ENCODE data around the gene WBP4.

Gene WBP4

GRCh38 chr13:41061914-41062837 is 867 bp downstream of the WBP4 start:
- DNase-seq (ENCODE audit: extremely low read depth, low read depth) = no peak
- no peak for TF ChIP-seq CTCF (IDR thresholded peaks at IDR 0.05; ENCODE audit: low read depth, low read length, missing control alignments)
- H3K4me3 ChIP-seq (replicated peaks; ENCODE audit: low read depth, low read length) = peak overlapping the region; percentile 69

GRCh38 chr13:41064493-41064892 is 3.2 kb downstream of the WBP4 start:
- TF ChIP-seq CTCF (IDR thresholded peaks at IDR 0.05; ENCODE audit: low read depth, low read length, missing control alignments) = no peak
- DNase-seq (ENCODE audit: extremely low read depth, low read depth) = peak; percentile 53
- no peak overlapping the region for H3K4me3 ChIP-seq (replicated peaks; ENCODE audit: low read depth, low read length)

GRCh38 chr13:41065078-41065477 is 3.8 kb downstream of the WBP4 start:
- no peak for TF ChIP-seq CTCF (IDR thresholded peaks at IDR 0.05; ENCODE audit: low read depth, low read length, missing control alignments)
- no peak overlapping the region for H3K4me3 ChIP-seq (replicated peaks; ENCODE audit: low read depth, low read length)
- DNase-seq (ENCODE audit: extremely low read depth, low read depth) = peak; percentile 44

- no peak for TF ChIP-seq CTCF (IDR thresholded peaks at IDR 0.05; ENCODE audit: low read depth, low read length, missing control alignments)
- no peak for DNase-seq (ENCODE audit: extremely low read depth, low read depth)
- no peak overlapping the region for H3K4me3 ChIP-seq (replicated peaks; ENCODE audit: low read depth, low read length)
Measured at GRCh38 chr13:41074523-41074922, 13.2 kb downstream of the WBP4 start.

GRCh38 chr13:41075034-41075433 is 13.7 kb downstream of the WBP4 start:
- H3K4me3 ChIP-seq (replicated peaks; ENCODE audit: low read depth, low read length) = no peak overlapping the region
- DNase-seq (ENCODE audit: extremely low read depth, low read depth) = no peak
- peak; percentile 51 for TF ChIP-seq CTCF (IDR thresholded peaks at IDR 0.05; ENCODE audit: low read depth, low read length, missing control alignments)

GRCh38 chr13:41075485-41075884 is 14.2 kb downstream of the WBP4 start:
- DNase-seq (ENCODE audit: extremely low read depth, low read depth) = no peak
- no peak for TF ChIP-seq CTCF (IDR thresholded peaks at IDR 0.05; ENCODE audit: low read depth, low read length, missing control alignments)

More at GRCh38 chr13:41075485-41075884, 14.2 kb downstream of the WBP4 start:
- no peak overlapping the region for H3K4me3 ChIP-seq (replicated peaks; ENCODE audit: low read depth, low read length)
